K562 (cell line): Measurements from ENCODE around the gene MAP3K12. TPM values are rescaled to one million over a fixed set of nuclear protein-coding genes. Genes with fewer than 3 reads are reported as not detected.

ENCODE experiments used
- ATAC-seq: fragments of 200-7000 bp; cut with Tn5 transposase; 3 replicates; pipeline ENCODE4 v1.9.1; 2020; ENCODE audit warnings: moderate library complexity
- BruUV-seq: library from RNA; stranded (reverse); fragments of 400-500 nt; replicated peaks from 2 replicates; lab custom pipeline; 2021; lab: Mats Ljungman, UMichigan
- CTCF ChIA-PET: fragments of 300-600 bp; formaldehyde crosslinking; extraction: SDS; loops from one replicate; lab custom pipeline; 2021; ENCODE audit warnings: low intra/inter-chr PET ratio; lab: Yijun Ruan, JAX
- POLR2A ChIA-PET: fragments of 300-600, 350-650 bp; sonication (Branson Sonifier 250); formaldehyde crosslinking; extraction: SDS; loops from one replicate; lab custom pipeline; 2021; ENCODE audit warnings: antibody characterized with exemption, inconsistent platforms; lab: Yijun Ruan, JAX
- DNase-seq, 4 experiments: peaks; one replicate each; pipeline versions ENCODE4 v3.0.0 to v3.0.0-alpha.2; 2011 to 2018; ENCODE audit warnings: low spot score in 3 of 4, mixed read lengths in 3 of 4; ENCODE audit errors: extremely low read depth in 1 of 4
- FAIRE-seq: peaks from 2 replicates; lab custom pipeline; 2011; peaks lifted over from hg19 to GRCh38; lab: Jason Lieb, UNC
- H2AFZ ChIP-seq: 2 replicates; pipeline ENCODE4 v1.6.0; 2011; ENCODE audit warnings: low read depth, low read length, control low read depth, inconsistent platforms
- H3K27ac ChIP-seq: fragments of 200-600 bp; 3 replicates; pipeline ENCODE4 v1.8.0; 2011; ENCODE audit warnings: low read depth, mild to moderate bottlenecking, control low read depth, inconsistent platforms, low read length, moderate library complexity, mixed read lengths; ENCODE audit errors: extremely low read depth
- H3K27me3 ChIP-seq, 2 experiments: fragments of 300-600 bp in 1 of 2; 2 replicates in 1 of 2; 3 replicates in 1 of 2; pipeline versions ENCODE4 v1.6.0 to v1.8.0; 2011; ENCODE audit warnings: inconsistent platforms in 2 of 2, low read length in 2 of 2, mild to moderate bottlenecking in 1 of 2, mixed read lengths in 1 of 2, moderate library complexity in 1 of 2; ENCODE audit not compliant: control insufficient read depth in 2 of 2, insufficient read depth in 2 of 2
- H3K36me3 ChIP-seq: fragments of 300-600 bp; 3 replicates; pipeline ENCODE4 v1.8.0; 2011; ENCODE audit warnings: mild to moderate bottlenecking, low read length, inconsistent platforms; ENCODE audit not compliant: control insufficient read depth, insufficient read depth
- H3K4me1 ChIP-seq, 2 experiments: fragments of 200-600 bp in 1 of 2; replicated peaks in 1 of 2; 2 replicates in 1 of 2; 3 replicates in 1 of 2; pipeline versions ENCODE4 v1.5.1 to v1.8.0; 2011; ENCODE audit warnings: inconsistent platforms in 2 of 2, low read length in 2 of 2, mild to moderate bottlenecking in 1 of 2, mixed read lengths in 1 of 2, moderate library complexity in 1 of 2; ENCODE audit not compliant: control insufficient read depth in 2 of 2, insufficient read depth in 2 of 2
- H3K4me2 ChIP-seq: 2 replicates; pipeline ENCODE4 v1.6.1; 2011; ENCODE audit warnings: low read length, control low read depth, inconsistent platforms, mixed read lengths; ENCODE audit not compliant: insufficient read depth
- H3K4me3 ChIP-seq: fragments of 200-600 bp; sonication (generic), shearing (Covaris generic); 2 replicates; pipeline ENCODE4 v1.5.1; 2016; ENCODE audit warnings: control low read depth, inconsistent platforms
- H3K79me2 ChIP-seq: fragments of 200-600 bp; 3 replicates; pipeline ENCODE4 v1.8.0; 2011; ENCODE audit warnings: low read length, inconsistent platforms; ENCODE audit not compliant: control insufficient read depth, insufficient read depth
- H3K9ac ChIP-seq, 2 experiments: 2 replicates each; pipeline versions ENCODE4 v1.6.0 to v1.6.1; 2011; ENCODE audit warnings: low read depth in 2 of 2, low read length in 2 of 2, control low read depth in 1 of 2, inconsistent platforms in 1 of 2, mild to moderate bottlenecking in 1 of 2, mixed read lengths in 1 of 2; ENCODE audit not compliant: insufficient read depth in 1 of 2
- H3K9me1 ChIP-seq: one replicate; pipeline ENCODE4 v1.6.0; 2011; ENCODE audit warnings: inconsistent platforms, mild to moderate bottlenecking, low read length, moderate library complexity; ENCODE audit not compliant: control insufficient read depth, insufficient read depth
- H3K9me3 ChIP-seq: replicated peaks from 2 replicates; pipeline ENCODE4 v1.5.1; 2011; ENCODE audit warnings: low read depth, low read length, inconsistent platforms; ENCODE audit not compliant: control insufficient read depth, insufficient read depth
- H4K20me1 ChIP-seq: replicated peaks from 2 replicates; pipeline ENCODE4 v1.6.1; 2011; ENCODE audit warnings: low read length, inconsistent platforms, mixed read lengths; ENCODE audit not compliant: control insufficient read depth, insufficient read depth
- BCOR ChIP-seq: fragments of 450-650 bp; IDR thresholded peaks from 2 replicates; pipeline ENCODE4 v1.6.1; 2016
- CREB1 ChIP-seq, 2 experiments: sonication (generic) in 1 of 2; formaldehyde crosslinking in 1 of 2; IDR thresholded peaks; 2 replicates each; pipeline versions ENCODE4 v1.6.1 to v1.8.0; 2012 to 2022; ENCODE audit warnings: inconsistent platforms in 1 of 2, mild to moderate bottlenecking in 1 of 2, missing genetic modification reagents in 1 of 2, moderate library complexity in 1 of 2
- CREBBP ChIP-seq: IDR thresholded peaks from one replicate; pipeline ENCODE4 v1.6.1; 2012; ENCODE audit warnings: low read depth, mild to moderate bottlenecking, control low read depth, inconsistent platforms, low read length
- CTBP1 ChIP-seq: fragments of 450-650 bp; IDR thresholded peaks from 2 replicates; pipeline ENCODE4 v1.6.1; 2016; ENCODE audit warnings: borderline replicate concordance
- DMBX1 ChIP-seq: fragments of 250-450 bp; sonication (Bioruptor Pico); IDR thresholded peaks from 2 replicates; pipeline ENCODE4 v1.8.0; 2022; ENCODE audit warnings: inconsistent platforms, mild to moderate bottlenecking, moderate library complexity, borderline replicate concordance
- MAFF ChIP-seq: IDR thresholded peaks from 2 replicates; pipeline ENCODE4 v1.6.1; 2012; ENCODE audit warnings: low read length, improper control_type of control experiment
- SRSF9 ChIP-seq: fragments of 200-400 bp; formaldehyde crosslinking; IDR thresholded peaks from 2 replicates; pipeline ENCODE4 v1.6.1; 2017; ENCODE audit warnings: low read depth, low read length, borderline replicate concordance
- ZEB2 ChIP-seq: fragments of 450-650 bp; IDR thresholded peaks from 2 replicates; pipeline ENCODE4 v1.6.1; 2016
- ZNF778 ChIP-seq: fragments of 450-650 bp; formaldehyde crosslinking; IDR thresholded peaks from 2 replicates; pipeline ENCODE4 v1.4.0; 2020; ENCODE audit warnings: mild to moderate bottlenecking, moderate library complexity
- whole genome bisulfite sequencing: fragments of 100-300 bp; shearing (Covaris generic); methylation state at CpG from one replicate; pipeline ENCODE4 v1.1.6; 2016; ENCODE audit warnings: low coverage, mixed read lengths; ENCODE audit not compliant: insufficient coverage; ENCODE audit errors: missing lambda C conversion rate; 5-methylcytosine and 5-hydroxymethylcytosine counted together
- in situ Hi-C: fragments of 300-500 bp; cut with MboI; formaldehyde crosslinking; loops from 4 replicates; pipeline ENCODE4 v1.15.0; 2018; ENCODE audit warnings: inconsistent platforms, mixed read lengths
- intact Hi-C: fragments of 100-400 bp; cut with micrococcal nuclease; formaldehyde crosslinking; loops from 2 replicates; pipeline ENCODE4 v1.14.2; 2022
- polyA plus RNA-seq, 8 experiments: library from polyadenylated mRNA; depleted of rRNA in 4 of 8; stranded (reverse) in 5 of 8; unstranded in 3 of 8; fragments of >200 nt; fragmentation: Nextera tagmentation in 2 of 8; fragmentation: Illumina TruSeq in 1 of 8; extraction: Ambion mirVana in 2 of 8; extraction: Trizol in 1 of 8; gene quantifications; 2 replicates each; pipeline versions ENCODE4 v1.2.1 to v1.2.3, GENCODE V29; 2011 to 2014; ENCODE audit warnings: inconsistent platforms in 1 of 8, missing spikeins in 1 of 8
- small RNA-seq: library from RNA; depleted of rRNA; stranded (forward); fragments of <200 nt; gene quantifications from one replicate; pipeline ENCODE3, GENCODE V24; 2014
- total RNA-seq, 7 experiments: library from RNA; depleted of rRNA in 6 of 7; stranded (reverse); fragments of >200 nt in 6 of 7; fragmentation: Illumina TruSeq in 2 of 7; extraction: Trizol in 2 of 7; gene quantifications; 2 replicates each; pipeline versions ENCODE4 v1.2.1 to v1.2.3, GENCODE V29; 2011 to 2021; ENCODE audit warnings: low replicate concordance in 1 of 7
- TF ChIP-seq, protein P1 (sequence below): fragments of 450-650 bp; conservative IDR thresholded peaks from 2 replicates; pipeline ENCODE4 v1.6.1; 2016; ENCODE audit warnings: missing genetic modification characterization, low read depth, mild to moderate bottlenecking, control low read depth, missing compliant biosample characterization

The MAP3K12 gene
- total and polyA plus RNA-seq, 9 of the 15 experiments (the other 6 are each of a cell fraction or from before 2014, with no cell fraction given) = 0.10 to 2.4 (median 1.6) TPM

DNA sequence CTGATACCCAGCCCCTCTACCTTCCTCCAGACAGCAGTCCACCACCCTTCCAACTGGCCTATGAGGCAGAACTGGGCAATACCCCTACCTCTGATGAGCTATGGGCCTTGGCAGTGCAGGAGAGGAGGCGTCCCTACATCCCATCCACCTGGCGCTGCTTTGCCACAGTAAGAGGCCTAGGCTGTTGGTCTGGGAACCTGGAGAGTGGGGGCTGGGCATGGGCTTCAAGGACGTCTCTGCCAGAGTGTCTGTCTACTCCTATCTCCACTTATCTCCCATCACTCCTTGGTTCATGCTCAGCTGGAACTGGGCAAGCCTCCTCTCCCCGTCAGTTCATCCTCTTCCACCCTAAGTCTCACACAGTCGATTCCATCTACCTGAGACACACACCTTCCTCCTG, 69.1 kb downstream of the MAP3K12 start:
- ATAC-seq = no peak
- Histone ChIP-seq H3K4me2 (no peak overlapping the region), H3K9me3 (no peaks in the 10 kb centered on the region), H3K27ac (no peak overlapping the region), H3K4me3 (no peak overlapping the region), H3K36me3 (peaks cover 36% of the 10 kb centered on the region; the same call in 2 of the 3 replicates), H4K20me1 (no peaks in the 10 kb centered on the region), H3K79me2 (peaks cover 12% of the 10 kb centered on the region), H2AFZ (no peak overlapping the region), H3K4me1 (peaks cover 11 to 14% of the 10 kb centered on the region in 2 experiments; a peak in 4 of 5 replicates), H3K9me1 (no peaks in the 10 kb centered on the region), H3K27me3 (no peaks in the 10 kb centered on the region), H3K9ac (peak overlapping the region in 1 of 2 experiments; percentile 55; a peak in 1 of 4 replicates)
- no peak for TF ChIP-seq CREB1 (IDR thresholded peaks at IDR 0.05)
- TF ChIP-seq CREB1 (CRISPR knock-in tag; IDR thresholded peaks at IDR 0.05) = no peak
- no peak for TF ChIP-seq ZEB2
- TF ChIP-seq, protein P1, sequence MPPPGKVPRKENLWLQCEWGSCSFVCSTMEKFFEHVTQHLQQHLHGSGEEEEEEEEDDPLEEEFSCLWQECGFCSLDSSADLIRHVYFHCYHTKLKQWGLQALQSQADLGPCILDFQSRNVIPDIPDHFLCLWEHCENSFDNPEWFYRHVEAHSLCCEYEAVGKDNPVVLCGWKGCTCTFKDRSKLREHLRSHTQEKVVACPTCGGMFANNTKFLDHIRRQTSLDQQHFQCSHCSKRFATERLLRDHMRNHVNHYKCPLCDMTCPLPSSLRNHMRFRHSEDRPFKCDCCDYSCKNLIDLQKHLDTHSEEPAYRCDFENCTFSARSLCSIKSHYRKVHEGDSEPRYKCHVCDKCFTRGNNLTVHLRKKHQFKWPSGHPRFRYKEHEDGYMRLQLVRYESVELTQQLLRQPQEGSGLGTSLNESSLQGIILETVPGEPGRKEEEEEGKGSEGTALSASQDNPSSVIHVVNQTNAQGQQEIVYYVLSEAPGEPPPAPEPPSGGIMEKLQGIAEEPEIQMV (tag) = no peak
- no peak for TF ChIP-seq MAFF
- no peak for TF ChIP-seq CREBBP
- no peak for TF ChIP-seq SRSF9
- TF ChIP-seq DMBX1 (CRISPR knock-in tag) = no peak
- TF ChIP-seq CTBP1 = no peak
- TF ChIP-seq BCOR = no peak
- no peak for TF ChIP-seq ZNF778 (CRISPR knock-in tag)
- BruUV-seq = no TSS peak
- CTCF ChIA-PET = no interaction called here
- in situ Hi-C loops (no loop called here), intact Hi-C loops (no loop called here)
- POLR2A ChIA-PET = interaction anchor here (0.8 to 1.8 kb wide), 2 partner anchors 9 to 10 kb away, joined by 4 to 5 read pairs; no protein-coding TSS in a partner anchor
- no peak for DNase-seq
- FAIRE-seq = no peak
- WGBS = 50% methylated on average over 5 of the region's 5 CpGs

Small RNA genes lying within 50 kb of the gene (small RNA-seq; reads per million reads assigned to genes)
- not detected for gene AC023509.3

Other genes starting within 250 kb of the MAP3K12 start
Only the 7 nearest of the 14 such genes appear.
- 31.5 and 32.2 TPM in 2 replicates for gene SP1, start 119.3 kb downstream of the MAP3K12 start, total RNA-seq (2014; rRNA removed)
- gene SP1, start 119.3 kb downstream of the MAP3K12 start, total RNA-seq (2014; rRNA removed; fragmentation: Illumina TruSeq; extraction: Trizol) = 44.0 and 47.9 TPM in 2 replicates
- 48.9 and 51.7 TPM in 2 replicates for gene SP1, start 119.3 kb downstream of the MAP3K12 start, total RNA-seq (2015; rRNA removed; fragmentation: Illumina TruSeq; extraction: Trizol)
- gene SP1, start 119.3 kb downstream of the MAP3K12 start, total RNA-seq (2021) = 62.2 and 65.5 TPM in 2 replicates
- 41.6 and 64.9 TPM in 2 replicates for gene SP1, start 119.3 kb downstream of the MAP3K12 start, polyA plus RNA-seq (2011; rRNA removed)
- gene SP1, start 119.3 kb downstream of the MAP3K12 start, polyA plus RNA-seq (2014; fragmentation: Illumina TruSeq; extraction: Trizol) = 38.7 and 47.4 TPM in 2 replicates
- 10 to 100 TPM in 1 of 2 experiments, 1 to 10 TPM in 1; 8.0 to 12.3 TPM for gene SP1, start 119.3 kb downstream of the MAP3K12 start, polyA plus RNA-seq (2014; fragmentation: Nextera tagmentation; extraction: Ambion mirVana)
- 25.5 and 28.2 TPM in 2 replicates for gene SP1, start 119.3 kb downstream of the MAP3K12 start, polyA plus RNA-seq (2014; rRNA removed)
- 10.3 and 20.9 TPM in 2 replicates for gene AMHR2, start 75.6 kb downstream of the MAP3K12 start, total RNA-seq (2014; rRNA removed)
- gene AMHR2, start 75.6 kb downstream of the MAP3K12 start, total RNA-seq (2014; rRNA removed; fragmentation: Illumina TruSeq; extraction: Trizol) = 6.0 and 8.9 TPM in 2 replicates
- gene AMHR2, start 75.6 kb downstream of the MAP3K12 start, total RNA-seq (2015; rRNA removed; fragmentation: Illumina TruSeq; extraction: Trizol) = 49.7 and 51.2 TPM in 2 replicates
- 13.5 and 15.0 TPM in 2 replicates for gene AMHR2, start 75.6 kb downstream of the MAP3K12 start, total RNA-seq (2021)
- 12.9 and 19.8 TPM in 2 replicates for gene AMHR2, start 75.6 kb downstream of the MAP3K12 start, polyA plus RNA-seq (2011; rRNA removed)
- gene AMHR2, start 75.6 kb downstream of the MAP3K12 start, polyA plus RNA-seq (2014; fragmentation: Illumina TruSeq; extraction: Trizol) = 26.5 and 28.0 TPM in 2 replicates
- 10 to 100 TPM; 19.8 to 21.0 TPM for gene AMHR2, start 75.6 kb downstream of the MAP3K12 start, polyA plus RNA-seq (2014; fragmentation: Nextera tagmentation; extraction: Ambion mirVana)
- 19.3 and 22.7 TPM in 2 replicates for gene AMHR2, start 75.6 kb downstream of the MAP3K12 start, polyA plus RNA-seq (2014; rRNA removed)
- 117 and 153 TPM in 2 replicates for gene PRR13, start 57.7 kb downstream of the MAP3K12 start, total RNA-seq (2014; rRNA removed)
- gene PRR13, start 57.7 kb downstream of the MAP3K12 start, total RNA-seq (2014; rRNA removed; fragmentation: Illumina TruSeq; extraction: Trizol) = 202 and 204 TPM in 2 replicates
- gene PRR13, start 57.7 kb downstream of the MAP3K12 start, total RNA-seq (2015; rRNA removed; fragmentation: Illumina TruSeq; extraction: Trizol) = 226 and 244 TPM in 2 replicates
- 329 and 341 TPM in 2 replicates for gene PRR13, start 57.7 kb downstream of the MAP3K12 start, total RNA-seq (2021)
- 209 and 216 TPM in 2 replicates for gene PRR13, start 57.7 kb downstream of the MAP3K12 start, polyA plus RNA-seq (2011; rRNA removed)
- gene PRR13, start 57.7 kb downstream of the MAP3K12 start, polyA plus RNA-seq (2014; fragmentation: Illumina TruSeq; extraction: Trizol) = 527 and 637 TPM in 2 replicates
- 100 to 1,000 TPM; 570 to 835 TPM for gene PRR13, start 57.7 kb downstream of the MAP3K12 start, polyA plus RNA-seq (2014; fragmentation: Nextera tagmentation; extraction: Ambion mirVana)
- gene PRR13, start 57.7 kb downstream of the MAP3K12 start, polyA plus RNA-seq (2014; rRNA removed) = 285 and 301 TPM in 2 replicates
- gene PCBP2, start 47.4 kb downstream of the MAP3K12 start, total RNA-seq (2014; rRNA removed) = 130 and 137 TPM in 2 replicates
- gene PCBP2, start 47.4 kb downstream of the MAP3K12 start, total RNA-seq (2014; rRNA removed; fragmentation: Illumina TruSeq; extraction: Trizol) = 190 and 191 TPM in 2 replicates
- 181 and 194 TPM in 2 replicates for gene PCBP2, start 47.4 kb downstream of the MAP3K12 start, total RNA-seq (2015; rRNA removed; fragmentation: Illumina TruSeq; extraction: Trizol)
- gene PCBP2, start 47.4 kb downstream of the MAP3K12 start, total RNA-seq (2021) = 748 and 810 TPM in 2 replicates
- gene PCBP2, start 47.4 kb downstream of the MAP3K12 start, polyA plus RNA-seq (2011; rRNA removed) = 340 and 350 TPM in 2 replicates
- gene PCBP2, start 47.4 kb downstream of the MAP3K12 start, polyA plus RNA-seq (2014; fragmentation: Illumina TruSeq; extraction: Trizol) = 802 and 831 TPM in 2 replicates
- 100 to 1,000 TPM; 254 to 328 TPM for gene PCBP2, start 47.4 kb downstream of the MAP3K12 start, polyA plus RNA-seq (2014; fragmentation: Nextera tagmentation; extraction: Ambion mirVana)
- 356 and 362 TPM in 2 replicates for gene PCBP2, start 47.4 kb downstream of the MAP3K12 start, polyA plus RNA-seq (2014; rRNA removed)
- gene TARBP2, start 1.8 kb upstream of the MAP3K12 start, total RNA-seq (2014; rRNA removed) = 63.1 and 75.7 TPM in 2 replicates
- gene TARBP2, start 1.8 kb upstream of the MAP3K12 start, total RNA-seq (2014; rRNA removed; fragmentation: Illumina TruSeq; extraction: Trizol) = 21.0 and 25.2 TPM in 2 replicates
- 54.6 and 56.5 TPM in 2 replicates for gene TARBP2, start 1.8 kb upstream of the MAP3K12 start, total RNA-seq (2015; rRNA removed; fragmentation: Illumina TruSeq; extraction: Trizol)
- gene TARBP2, start 1.8 kb upstream of the MAP3K12 start, total RNA-seq (2021) = 55.4 and 59.2 TPM in 2 replicates
- 40.4 and 55.0 TPM in 2 replicates for gene TARBP2, start 1.8 kb upstream of the MAP3K12 start, polyA plus RNA-seq (2011; rRNA removed)
- gene TARBP2, start 1.8 kb upstream of the MAP3K12 start, polyA plus RNA-seq (2014; fragmentation: Illumina TruSeq; extraction: Trizol) = 44.6 and 51.6 TPM in 2 replicates
- gene TARBP2, start 1.8 kb upstream of the MAP3K12 start, polyA plus RNA-seq (2014; fragmentation: Nextera tagmentation; extraction: Ambion mirVana) = 10 to 100 TPM in 1 of 2 experiments, 1 to 10 TPM in 1; 5.6 to 16.6 TPM
- gene TARBP2, start 1.8 kb upstream of the MAP3K12 start, polyA plus RNA-seq (2014; rRNA removed) = 68.7 and 69.0 TPM in 2 replicates
- not detected in 2 replicates for gene NPFF, start 8.0 kb upstream of the MAP3K12 start, total RNA-seq (2014; rRNA removed)
- gene NPFF, start 8.0 kb upstream of the MAP3K12 start, total RNA-seq (2014; rRNA removed; fragmentation: Illumina TruSeq; extraction: Trizol) = not detected in 2 replicates
- gene NPFF, start 8.0 kb upstream of the MAP3K12 start, total RNA-seq (2015; rRNA removed; fragmentation: Illumina TruSeq; extraction: Trizol) = not detected in 2 replicates
- gene NPFF, start 8.0 kb upstream of the MAP3K12 start, total RNA-seq (2021) = not detected in 2 replicates
- gene NPFF, start 8.0 kb upstream of the MAP3K12 start, polyA plus RNA-seq (2011; rRNA removed) = not detected in 2 replicates
- gene NPFF, start 8.0 kb upstream of the MAP3K12 start, polyA plus RNA-seq (2014; fragmentation: Illumina TruSeq; extraction: Trizol) = 0.55 TPM in 1 of 2 replicates, not detected in the other
- gene NPFF, start 8.0 kb upstream of the MAP3K12 start, polyA plus RNA-seq (2014; fragmentation: Nextera tagmentation; extraction: Ambion mirVana) = under 1 TPM in 1 of 2 experiments, not detected in 1; 0.15 TPM
- gene NPFF, start 8.0 kb upstream of the MAP3K12 start, polyA plus RNA-seq (2014; rRNA removed) = 1.2 TPM in 1 of 2 replicates, not detected in the other
- 8.5 and 10.6 TPM in 2 replicates for gene ATF7, start 126.9 kb upstream of the MAP3K12 start, total RNA-seq (2014; rRNA removed)
- gene ATF7, start 126.9 kb upstream of the MAP3K12 start, total RNA-seq (2014; rRNA removed; fragmentation: Illumina TruSeq; extraction: Trizol) = 16.7 and 17.8 TPM in 2 replicates
- gene ATF7, start 126.9 kb upstream of the MAP3K12 start, total RNA-seq (2015; rRNA removed; fragmentation: Illumina TruSeq; extraction: Trizol) = 12.3 and 13.8 TPM in 2 replicates
- gene ATF7, start 126.9 kb upstream of the MAP3K12 start, total RNA-seq (2021) = 20.7 and 23.8 TPM in 2 replicates
- gene ATF7, start 126.9 kb upstream of the MAP3K12 start, polyA plus RNA-seq (2011; rRNA removed) = 20.9 and 23.0 TPM in 2 replicates
- gene ATF7, start 126.9 kb upstream of the MAP3K12 start, polyA plus RNA-seq (2014; fragmentation: Illumina TruSeq; extraction: Trizol) = 20.8 and 22.0 TPM in 2 replicates
- gene ATF7, start 126.9 kb upstream of the MAP3K12 start, polyA plus RNA-seq (2014; fragmentation: Nextera tagmentation; extraction: Ambion mirVana) = 10 to 100 TPM; 28.9 to 30.4 TPM
- gene ATF7, start 126.9 kb upstream of the MAP3K12 start, polyA plus RNA-seq (2014; rRNA removed) = 18.4 and 23.5 TPM in 2 replicates